ENCODE data around the gene USP15.
"Not testable (repeated sequence)": the region's sequence is repeated elsewhere in the genome, so short reads cannot be mapped to it uniquely, and the experiment has no call there.

USP15 gene

DNA sequence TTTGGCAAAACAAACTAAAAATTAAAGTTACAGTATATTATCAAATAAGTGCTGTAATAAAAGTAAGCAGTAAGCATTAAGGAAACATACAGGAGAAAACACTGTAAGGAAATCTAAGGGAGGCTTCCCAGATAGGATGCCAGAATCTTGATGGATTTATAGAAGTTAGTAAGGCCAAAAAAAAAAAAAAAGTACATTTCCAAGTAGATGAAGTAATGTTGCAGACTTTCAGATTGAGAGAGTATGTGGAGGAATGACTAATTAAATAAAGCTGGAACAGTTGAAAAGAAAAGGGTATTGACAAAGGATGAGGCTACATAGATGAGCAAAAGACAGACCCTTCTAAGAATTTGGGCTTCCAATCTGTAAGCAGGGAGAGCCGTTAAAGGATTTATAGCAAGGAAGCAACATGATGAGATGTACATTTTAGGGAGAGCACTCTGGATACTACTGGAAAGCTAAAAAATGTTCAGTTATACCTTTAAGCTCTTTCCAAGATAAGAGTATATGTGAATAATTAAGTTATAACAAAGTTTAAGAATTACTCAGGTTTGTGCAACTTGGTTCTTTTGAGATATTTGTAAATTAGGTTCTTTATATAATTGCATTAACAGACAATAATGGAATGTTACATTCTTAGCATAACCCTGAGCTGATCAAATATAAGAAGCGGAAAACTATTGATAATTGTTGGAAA lies 119.0 kb downstream of the USP15 start:
- DNase-seq, result no peak

DNA sequence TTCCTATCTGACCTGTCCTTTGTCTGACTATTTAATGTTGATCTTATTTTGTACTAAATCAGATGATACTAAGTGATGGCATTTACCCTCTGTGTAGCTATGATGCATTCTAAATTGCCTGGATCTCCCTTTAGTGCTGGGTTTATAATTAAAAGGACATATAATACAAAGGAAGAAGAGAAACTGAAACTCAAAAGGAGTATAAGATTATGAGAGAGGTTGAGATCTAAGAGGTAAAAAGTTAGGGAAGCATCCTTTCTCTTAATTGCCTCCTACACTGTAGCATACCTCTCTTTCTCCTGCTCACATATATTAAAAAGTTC lies 119.5 kb downstream of the USP15 start:
- no peak for DNase-seq

- no peak for DNase-seq
These were observed 122.3 kb downstream of the USP15 start for GRCh38 chr12:62382526-62382925.

DNA sequence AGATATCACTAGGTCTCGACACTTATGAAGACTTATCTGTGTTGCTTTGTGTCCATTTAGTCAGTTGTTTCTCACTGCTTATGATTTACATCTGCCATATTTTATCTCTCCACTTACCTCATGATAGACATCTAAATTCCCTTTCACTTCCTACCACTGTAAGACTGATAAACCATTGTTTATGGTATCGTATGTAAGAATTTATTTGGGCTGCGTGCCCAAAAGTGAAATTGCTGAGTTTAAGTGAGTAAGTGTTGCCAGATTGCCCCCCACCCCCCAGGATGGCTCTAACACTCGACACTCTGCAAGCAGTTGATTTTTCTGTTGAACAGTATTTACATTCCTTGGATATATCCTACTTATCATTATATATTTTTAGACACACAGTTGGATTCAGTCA lies 136.5 kb downstream of the USP15 start:
- no peak for DNase-seq

DNA sequence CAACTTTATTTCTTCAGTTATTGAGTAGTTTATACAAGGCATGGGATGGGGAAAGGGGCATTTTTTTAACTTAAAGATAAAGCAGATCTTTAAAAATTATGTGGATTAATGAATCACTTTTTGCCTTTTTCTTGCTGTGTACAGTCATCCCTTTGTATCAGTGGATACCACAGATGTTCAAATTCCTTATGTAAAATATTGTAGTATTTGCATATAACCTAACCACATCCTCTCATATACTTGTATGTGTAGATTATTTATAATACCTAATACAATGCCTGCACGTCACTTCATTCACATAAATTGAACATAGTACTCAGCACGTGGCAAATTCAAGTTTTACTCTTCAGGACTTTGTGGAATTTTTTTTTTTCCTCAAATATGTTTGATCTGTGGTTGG lies 139.9 kb downstream of the USP15 start:
- DNase-seq, result no peak

GRCh38 chr12:62401631-62402030 lies 141.4 kb downstream of the USP15 start:
- no peak for DNase-seq

DNA sequence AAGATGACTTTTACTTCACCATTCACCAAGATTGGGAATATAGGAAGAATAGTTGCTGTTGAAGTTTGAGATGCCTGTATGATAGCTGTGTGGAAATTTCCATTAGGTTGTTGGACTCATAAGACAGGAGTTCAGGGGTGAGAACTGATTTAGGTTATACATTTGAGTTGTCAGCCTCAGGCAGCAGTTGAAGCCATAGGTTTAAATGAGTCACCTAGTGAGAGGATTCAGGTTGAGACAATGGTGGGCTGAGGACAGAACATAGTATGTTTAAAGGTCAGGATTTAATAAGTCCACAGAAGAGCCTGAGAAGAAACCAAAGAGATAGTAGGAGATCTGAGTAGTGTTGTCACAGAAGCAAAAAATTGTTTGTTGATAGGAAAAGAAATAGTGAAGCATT lies 142.8 kb downstream of the USP15 start:
- DNase-seq, result no peak

- no peak for DNase-seq
These were observed 147.4 kb downstream of the USP15 start for GRCh38 chr12:62407587-62407986.

DNA sequence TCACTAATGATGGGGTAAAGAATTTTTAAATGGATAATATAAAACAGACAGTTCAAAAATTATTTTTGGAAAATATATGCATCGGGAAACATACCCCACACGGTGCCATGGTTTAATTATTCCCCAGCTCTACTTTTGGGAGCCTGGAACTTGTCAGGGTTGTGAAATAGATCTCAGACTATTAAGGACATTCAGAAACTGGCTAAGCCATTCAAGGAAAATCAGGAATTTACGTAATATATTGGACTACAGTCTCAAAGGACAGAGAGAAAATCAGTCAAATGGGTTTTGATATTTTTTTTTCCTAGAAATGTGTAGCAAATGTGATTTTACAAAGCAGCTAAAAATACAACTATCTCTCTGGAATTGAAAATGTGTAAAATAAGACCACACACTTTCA lies 148.9 kb downstream of the USP15 start:
- no peak for DNase-seq

DNA sequence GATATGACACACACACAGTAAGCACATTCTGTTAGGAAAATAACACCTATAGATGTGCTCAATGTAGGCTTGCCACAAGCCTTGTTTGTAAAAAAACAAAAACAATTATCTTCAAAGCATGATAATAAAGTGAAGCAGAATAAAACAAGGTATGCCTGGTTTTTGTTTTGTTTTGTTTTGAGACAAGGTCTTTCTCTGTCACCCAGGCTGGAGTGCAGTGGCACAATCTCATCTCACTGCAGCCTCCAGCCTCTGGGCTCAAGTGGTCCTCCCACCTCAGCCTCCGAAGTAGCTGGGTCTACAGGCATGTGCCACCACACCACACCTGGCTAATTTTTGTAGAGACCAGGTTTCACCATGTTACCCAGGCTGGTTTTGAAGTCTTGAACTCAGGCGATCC lies 154.0 kb downstream of the USP15 start:
- no peak for DNase-seq

- DNase-seq, result no peak
These were observed 165.9 kb downstream of the USP15 start for GRCh38 chr12:62426089-62426488.

DNA sequence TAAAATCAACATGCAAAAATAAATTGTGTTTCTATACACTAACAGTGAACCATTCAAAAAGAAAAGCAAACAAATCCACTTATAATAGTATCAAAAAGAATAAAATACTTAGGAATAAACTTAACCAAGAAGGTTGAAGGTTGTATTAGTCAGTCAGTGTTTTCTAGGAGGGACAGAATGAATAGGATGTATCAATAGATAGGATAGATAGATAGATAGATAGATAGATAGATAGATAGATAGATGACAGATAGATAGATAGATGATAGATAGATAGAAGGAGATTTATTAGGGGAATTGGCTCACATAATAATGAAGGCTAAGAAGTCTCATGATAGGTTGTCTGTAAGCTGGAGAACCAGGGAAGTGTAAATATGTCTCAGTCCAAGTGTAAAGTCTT lies 169.3 kb downstream of the USP15 start:
- no peak for DNase-seq

DNA sequence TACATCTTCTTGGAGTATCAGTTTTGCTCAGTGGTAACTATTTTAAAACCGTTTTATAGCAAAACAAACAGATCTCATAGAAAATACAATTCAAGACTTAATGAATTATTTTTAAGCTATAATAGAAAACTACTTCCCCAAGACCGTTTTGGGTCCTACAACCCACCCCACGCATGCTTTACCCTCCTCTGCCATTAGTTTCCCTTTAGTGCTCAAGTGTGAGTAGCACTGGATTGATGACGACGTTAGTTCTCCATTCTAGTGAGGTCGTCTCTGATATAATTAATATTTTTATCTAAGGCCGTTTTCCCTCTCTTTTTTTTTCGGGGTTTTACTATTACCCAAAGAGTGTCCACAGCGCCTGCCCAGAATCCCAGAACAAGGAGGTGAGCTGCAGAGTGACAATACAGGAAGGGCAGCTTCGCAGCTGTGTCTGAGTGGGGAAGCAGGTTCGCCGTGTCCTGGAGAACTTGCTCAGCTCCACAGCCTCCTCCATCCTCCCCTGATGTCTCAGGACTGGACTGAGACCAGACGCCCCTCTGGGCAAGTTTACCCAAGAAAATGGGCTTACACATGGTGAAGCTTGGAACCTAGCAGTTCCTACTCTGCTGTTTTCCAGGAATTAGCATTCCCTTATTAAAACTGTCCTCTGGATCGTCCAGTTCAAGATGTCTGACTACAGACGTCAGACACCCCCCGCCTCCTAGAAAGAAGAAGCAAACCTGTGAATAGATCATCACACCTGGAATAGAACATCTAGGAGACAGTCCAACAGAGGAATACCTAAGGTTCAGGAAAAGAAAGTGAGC lies 174.5 kb downstream of the USP15 start:
- DNase-seq, result no peak

- peak; percentile 16 for DNase-seq
These were observed 175.3 kb downstream of the USP15 start for GRCh38 chr12:62435303-62436163.

DNA sequence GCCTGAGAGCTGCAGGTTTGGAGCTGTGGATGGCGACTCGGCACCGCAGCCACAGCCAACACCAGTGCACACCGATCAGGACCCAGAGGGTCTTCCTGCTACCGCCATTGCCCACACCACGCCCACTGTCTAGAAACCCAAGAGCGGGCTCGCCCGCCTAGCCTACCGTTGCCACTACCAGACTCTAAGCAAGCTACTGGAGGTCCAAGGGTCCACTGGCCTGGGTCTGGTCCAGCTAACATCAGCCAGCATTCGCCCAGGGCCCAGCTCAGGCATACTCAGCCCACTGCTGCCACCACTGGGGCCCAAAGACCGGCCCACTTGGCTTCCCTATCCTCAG lies 175.9 kb downstream of the USP15 start:
- DNase-seq, result no peak

- peak; percentile 36 for DNase-seq
These were observed 178.0 kb downstream of the USP15 start for GRCh38 chr12:62438098-62438692.

- DNase-seq, result no peak
These were observed 186.7 kb downstream of the USP15 start for GRCh38 chr12:62446754-62447452.

DNA sequence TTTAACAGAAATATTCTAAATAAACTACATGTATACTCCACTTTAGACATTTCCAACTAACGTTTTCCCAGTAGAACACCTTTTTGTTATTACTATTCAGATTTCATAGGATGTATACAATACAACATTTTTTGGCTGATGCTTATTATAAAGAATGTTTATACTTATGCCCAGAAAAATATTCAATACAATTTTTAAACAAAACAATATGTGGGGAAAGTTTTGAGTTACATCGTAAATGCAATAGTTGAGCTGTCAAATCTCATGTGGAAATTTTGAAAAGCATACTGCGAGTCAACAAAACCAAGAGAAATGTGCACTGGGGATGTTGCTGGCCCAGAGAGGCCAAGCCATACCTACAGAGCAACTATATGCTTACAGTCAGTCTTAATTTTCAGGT lies 188.2 kb downstream of the USP15 start:
- DNase-seq, result no peak

DNA sequence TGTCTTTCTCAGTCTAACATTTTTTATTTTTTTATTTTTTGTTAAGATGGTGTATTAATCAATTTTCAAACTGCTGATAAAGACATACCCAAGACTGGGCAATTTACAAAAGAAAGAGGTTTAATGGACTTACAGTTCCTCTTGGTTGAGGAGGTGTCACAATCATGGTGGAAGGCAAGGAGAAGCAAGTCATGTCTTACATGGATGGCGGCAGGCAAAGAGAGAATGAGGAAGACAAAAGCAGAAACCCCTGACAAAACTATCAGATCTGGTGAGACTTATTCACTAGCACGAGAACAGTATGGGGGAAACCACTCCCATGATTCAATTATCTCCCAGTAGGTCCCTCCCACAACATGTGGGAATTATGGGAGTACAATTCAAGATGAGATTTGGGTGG lies 195.2 kb downstream of the USP15 start:
- DNase-seq, result not testable (repeated sequence)

DNA sequence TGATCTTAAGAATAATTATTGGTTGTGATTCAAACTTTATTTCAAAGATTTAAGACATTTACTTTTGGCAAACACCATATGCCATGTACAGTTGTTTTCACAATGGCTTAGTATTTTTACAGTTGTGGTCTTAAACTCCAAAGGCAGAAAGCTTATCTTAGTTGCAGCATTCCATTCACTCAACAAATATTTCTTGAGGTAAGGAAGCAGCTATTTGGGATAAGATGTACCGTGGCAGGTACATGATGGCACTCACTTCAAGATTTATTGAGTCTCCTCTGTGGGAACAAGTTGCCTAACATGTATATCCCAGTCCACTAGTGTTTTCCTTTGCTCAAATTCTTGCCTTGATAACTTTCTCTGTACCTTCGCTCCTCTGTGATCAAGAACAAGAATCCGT lies 198.4 kb downstream of the USP15 start:
- DNase-seq, result no peak

GRCh38 chr12:62459976-62460375 lies 199.8 kb downstream of the USP15 start:
- DNase-seq, result no peak

GRCh38 chr12:62461171-62461837 lies 201.1 kb downstream of the USP15 start:
- DNase-seq, result not testable (repeated sequence)
